NCI-H146 (cell line): ENCODE measurements around the gene CMTM5.
A peak's percentile ranks its signal among the peaks of the same experiment; 100 is the strongest.

Experiments
- DNase-seq: peaks from one replicate; lab custom pipeline; 2025; lab: John Stamatoyannopoulos, UW

CMTM5 gene

GRCh38 chr14:23376482-23377197 lies at the start of gene CMTM5:
CMTM5 (plus strand) TSS chr14:23377046; CDS start chr14:23377252, 206 bp downstream.
- no peak for DNase-seq

GRCh38 chr14:23327947-23328744 lies 48.7 kb upstream of the CMTM5 start:
- peak; percentile 69 for DNase-seq

GRCh38 chr14:23335623-23336022 lies 41.2 kb upstream of the CMTM5 start:
- no peak for DNase-seq

- DNase-seq, result no peak
Measured at GRCh38 chr14:23339506-23340268, 37.2 kb upstream of the CMTM5 start.

- no peak for DNase-seq
Measured at GRCh38 chr14:23344481-23344880, 32.4 kb upstream of the CMTM5 start.

- peak; percentile 14 for DNase-seq
Measured at GRCh38 chr14:23345987-23346692, 30.7 kb upstream of the CMTM5 start.

- no peak for DNase-seq
Measured at GRCh38 chr14:23346693-23347405, 30.0 kb upstream of the CMTM5 start.

- DNase-seq, result no peak
Measured at GRCh38 chr14:23347406-23348296, 29.2 kb upstream of the CMTM5 start.

GRCh38 chr14:23348297-23348655 lies 28.6 kb upstream of the CMTM5 start:
- no peak for DNase-seq

GRCh38 chr14:23349156-23349845 lies 27.5 kb upstream of the CMTM5 start:
- no peak for DNase-seq

- DNase-seq, result peak; percentile 40
Measured at GRCh38 chr14:23351681-23352505, 25.0 kb upstream of the CMTM5 start.

- DNase-seq, result peak; percentile 57
Measured at GRCh38 chr14:23352506-23353432, 24.1 kb upstream of the CMTM5 start, which contains the start of gene SLC22A17. SLC22A17 (minus strand) TSS chr14:23352887.

- DNase-seq, result no peak
Measured at GRCh38 chr14:23353433-23353780, 23.4 kb upstream of the CMTM5 start.

GRCh38 chr14:23354990-23355389 lies 21.9 kb upstream of the CMTM5 start:
- no peak for DNase-seq

- no peak for DNase-seq
Measured at GRCh38 chr14:23355871-23356435, 20.9 kb upstream of the CMTM5 start.

- no peak for DNase-seq
Measured at GRCh38 chr14:23356662-23357061, 20.2 kb upstream of the CMTM5 start.

- DNase-seq, result no peak
Measured at GRCh38 chr14:23357261-23357660, 19.6 kb upstream of the CMTM5 start.
